ENCODE results near the gene IGF1R.
A peak's percentile ranks its signal among the peaks of the same experiment; 100 is the strongest.

Gene IGF1R

DNA sequence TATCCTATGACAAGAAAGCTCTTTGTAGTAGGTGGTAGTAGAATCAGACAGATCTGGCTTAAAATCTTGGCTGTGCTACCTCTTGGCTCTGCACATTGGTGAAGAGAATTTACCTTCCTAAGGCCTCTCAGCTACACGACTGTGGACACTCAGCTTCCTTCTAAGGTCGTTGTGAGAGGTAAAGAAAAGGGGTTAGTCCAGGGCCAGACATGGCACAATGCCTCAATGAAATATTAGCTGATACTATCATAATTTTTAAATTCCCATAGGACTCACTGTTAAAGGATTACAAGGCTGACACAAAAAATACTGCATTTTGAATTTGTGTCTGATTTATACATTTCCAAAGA, 80.4 kb downstream of the IGF1R start:
- peak; percentile 19 for DNase-seq

- no peak for DNase-seq
Observed at GRCh38 chr15:98729446-98730042, 81.2 kb downstream of the IGF1R start.

GRCh38 chr15:98730860-98731711, 82.7 kb downstream of the IGF1R start:
- peak; percentile 69 for DNase-seq

- no peak for DNase-seq
Observed at GRCh38 chr15:98731712-98732450, 83.5 kb downstream of the IGF1R start.

DNA sequence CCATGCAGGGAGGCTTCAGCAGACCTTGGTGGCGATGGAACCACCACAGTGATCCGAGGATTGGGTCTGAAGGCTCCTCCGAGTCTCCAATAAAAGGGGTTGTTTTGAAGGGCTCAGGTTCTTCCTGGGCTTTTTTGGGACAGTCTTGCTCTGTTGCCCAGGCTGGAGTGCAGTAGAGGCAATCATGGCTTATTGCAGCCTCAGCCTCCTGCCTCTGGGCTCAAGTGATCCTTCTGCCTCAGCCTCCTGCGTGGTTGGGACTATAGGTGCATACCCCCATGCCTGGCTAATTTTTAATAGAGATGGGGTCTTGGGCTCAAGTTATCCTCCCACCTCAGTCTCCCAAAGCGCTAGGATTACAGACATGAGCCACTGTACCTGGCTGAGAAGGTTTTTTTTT, 84.8 kb downstream of the IGF1R start:
- DNase-seq = no peak

GRCh38 chr15:98734466-98735199, 86.3 kb downstream of the IGF1R start:
- DNase-seq = peak; percentile 26

GRCh38 chr15:98735304-98735703, 87.0 kb downstream of the IGF1R start:
- DNase-seq = no peak

DNA sequence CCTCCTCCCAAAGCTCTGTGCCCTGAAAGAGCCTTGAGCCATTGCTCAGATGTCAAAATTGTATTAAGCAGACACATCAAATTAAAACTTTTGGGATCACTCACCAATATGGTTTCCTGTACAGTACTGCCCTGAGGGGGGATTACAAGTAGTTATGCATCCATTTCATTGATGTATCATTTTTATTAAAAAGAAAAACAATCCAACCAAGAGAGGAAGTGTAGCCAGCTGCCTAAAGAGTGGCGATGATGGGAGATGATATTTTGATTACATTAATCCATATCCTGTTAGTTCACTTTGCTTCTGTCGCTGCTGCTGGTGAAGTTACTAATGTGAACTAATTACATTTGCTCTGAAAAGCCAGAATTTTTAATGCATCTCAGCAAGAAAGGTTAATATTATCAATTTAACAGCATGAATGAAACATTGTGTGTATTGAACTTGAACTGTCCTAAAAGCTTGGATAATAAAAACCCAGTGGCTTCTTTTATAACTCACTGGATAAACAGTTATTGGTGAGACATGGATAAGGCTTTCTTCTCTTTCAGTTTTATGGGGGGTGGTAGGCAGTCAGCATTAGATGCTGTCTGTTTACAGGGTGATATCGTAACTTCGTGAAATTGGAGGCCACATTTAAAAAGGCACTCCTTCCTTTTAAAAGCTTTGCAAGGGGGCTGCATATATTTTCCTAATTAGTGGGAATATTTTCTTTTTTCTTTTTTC, 87.7 kb downstream of the IGF1R start:
- no peak for DNase-seq

GRCh38 chr15:98737159-98737558, 88.8 kb downstream of the IGF1R start:
- DNase-seq = no peak

DNA sequence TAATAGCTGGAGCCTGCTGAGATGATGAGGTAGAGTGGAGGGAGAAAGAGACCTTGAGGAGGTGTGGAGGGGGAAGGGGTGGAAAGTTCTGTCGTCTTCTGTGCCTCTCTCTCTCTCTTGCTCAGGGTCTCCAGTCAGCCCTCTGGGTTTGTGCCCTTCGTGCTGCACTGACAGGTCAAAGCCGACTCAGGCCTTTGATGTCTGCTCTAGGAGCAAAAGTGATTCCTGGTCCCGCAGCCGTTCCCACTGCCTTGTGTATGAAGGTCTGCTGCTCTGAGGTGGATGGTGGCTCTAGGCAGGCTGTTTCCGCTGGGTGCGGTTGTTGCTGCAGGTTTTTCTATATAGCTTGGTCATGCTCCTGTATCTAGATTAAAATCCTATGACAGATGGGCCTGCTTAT, 89.4 kb downstream of the IGF1R start:
- DNase-seq = no peak

DNA sequence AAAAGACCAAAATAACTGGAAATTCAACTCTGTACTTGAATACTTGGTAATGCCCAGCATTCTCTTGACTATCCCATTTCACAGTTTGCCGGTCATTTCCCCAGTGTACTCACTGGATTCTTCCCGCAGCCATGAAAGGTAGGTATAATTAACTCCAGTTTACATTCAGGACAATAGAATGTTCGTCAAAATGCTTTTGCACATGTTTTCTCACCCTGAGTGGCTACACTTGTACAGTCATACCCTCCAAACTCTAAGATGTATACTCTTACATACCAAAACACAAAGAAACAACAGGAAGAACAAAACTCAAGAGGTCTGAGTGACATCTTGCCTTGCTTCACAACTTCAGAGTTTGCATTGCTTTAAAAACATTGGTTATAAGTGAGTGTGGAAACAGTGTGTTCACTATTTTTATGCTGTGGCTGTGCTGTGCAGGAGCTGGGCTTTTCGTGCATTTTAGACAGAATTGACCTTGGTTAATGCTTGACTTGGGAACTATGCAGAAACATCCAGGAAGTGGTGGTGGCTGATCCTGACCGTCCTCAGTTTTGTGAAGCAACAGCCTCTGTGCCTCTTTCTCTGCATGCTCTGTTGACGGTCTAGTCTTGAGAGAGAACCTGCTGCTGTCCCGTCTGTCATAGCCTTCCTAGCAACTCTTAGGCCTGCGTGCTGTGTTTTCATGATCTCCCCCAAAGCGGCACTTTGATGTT, 90.5 kb downstream of the IGF1R start:
- DNase-seq = peak; percentile 39

DNA sequence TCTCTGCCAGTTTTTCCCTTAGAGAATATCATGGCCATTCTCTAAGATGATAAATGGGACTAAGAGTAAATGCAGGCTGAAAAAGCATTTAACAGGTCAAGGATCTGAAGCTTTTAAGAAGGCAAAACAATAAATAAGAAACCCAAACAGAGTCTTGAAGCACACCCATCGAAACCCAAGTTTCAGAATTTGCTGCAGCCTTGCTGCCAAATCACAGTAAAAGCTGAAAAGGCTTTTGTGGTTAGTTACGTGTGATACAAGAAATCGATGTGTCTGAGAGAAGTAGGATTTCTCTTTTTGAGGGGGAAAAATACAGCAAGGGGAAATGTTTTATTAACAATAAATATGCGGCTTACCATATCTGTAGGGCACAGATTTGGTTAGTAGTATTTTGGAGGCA, 92.0 kb downstream of the IGF1R start:
- DNase-seq = no peak

- DNase-seq = no peak
Observed at GRCh38 chr15:98740963-98741362, 92.6 kb downstream of the IGF1R start.

DNA sequence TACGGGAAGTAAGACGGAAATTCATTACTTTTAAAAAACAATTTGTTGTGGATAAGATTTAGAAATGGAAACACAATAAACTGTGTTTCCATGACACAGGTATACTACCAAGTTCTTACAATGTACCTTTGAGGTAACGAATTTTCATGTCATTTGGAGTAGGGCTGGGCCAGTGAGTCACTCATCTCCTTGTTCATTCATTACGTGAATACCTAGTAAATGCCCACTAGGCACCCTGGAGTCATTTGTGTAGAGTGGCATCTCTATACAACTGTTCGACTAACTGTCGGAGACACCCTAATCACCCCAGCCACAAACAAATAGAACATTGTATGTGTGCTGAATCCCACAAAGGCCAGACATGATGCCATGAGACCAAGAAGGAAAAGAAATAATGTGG, 94.8 kb downstream of the IGF1R start:
- no peak for DNase-seq

- no peak for DNase-seq
Observed at GRCh38 chr15:98744506-98744905, 96.2 kb downstream of the IGF1R start.

DNA sequence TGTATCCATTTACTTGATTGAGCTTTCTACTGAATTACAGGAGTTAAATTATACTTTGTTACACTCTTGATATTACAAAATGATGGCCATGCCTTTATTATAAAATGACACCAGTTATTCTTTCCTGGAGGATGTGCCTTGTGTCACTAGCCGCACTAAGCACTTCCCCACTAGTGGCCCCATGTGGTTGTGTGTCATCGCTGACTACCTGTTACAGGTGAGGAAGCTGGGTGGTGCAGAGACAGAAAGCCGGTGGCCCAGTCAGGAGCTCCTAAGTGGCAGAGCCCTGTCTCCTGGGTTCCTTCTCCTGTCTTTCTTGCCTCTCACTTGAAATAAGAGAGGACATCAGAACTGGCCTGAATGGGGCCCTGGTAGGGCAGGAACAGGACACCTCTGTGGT, 96.8 kb downstream of the IGF1R start:
- no peak for DNase-seq

- no peak for DNase-seq
Observed at GRCh38 chr15:98745650-98746374, 97.5 kb downstream of the IGF1R start.

DNA sequence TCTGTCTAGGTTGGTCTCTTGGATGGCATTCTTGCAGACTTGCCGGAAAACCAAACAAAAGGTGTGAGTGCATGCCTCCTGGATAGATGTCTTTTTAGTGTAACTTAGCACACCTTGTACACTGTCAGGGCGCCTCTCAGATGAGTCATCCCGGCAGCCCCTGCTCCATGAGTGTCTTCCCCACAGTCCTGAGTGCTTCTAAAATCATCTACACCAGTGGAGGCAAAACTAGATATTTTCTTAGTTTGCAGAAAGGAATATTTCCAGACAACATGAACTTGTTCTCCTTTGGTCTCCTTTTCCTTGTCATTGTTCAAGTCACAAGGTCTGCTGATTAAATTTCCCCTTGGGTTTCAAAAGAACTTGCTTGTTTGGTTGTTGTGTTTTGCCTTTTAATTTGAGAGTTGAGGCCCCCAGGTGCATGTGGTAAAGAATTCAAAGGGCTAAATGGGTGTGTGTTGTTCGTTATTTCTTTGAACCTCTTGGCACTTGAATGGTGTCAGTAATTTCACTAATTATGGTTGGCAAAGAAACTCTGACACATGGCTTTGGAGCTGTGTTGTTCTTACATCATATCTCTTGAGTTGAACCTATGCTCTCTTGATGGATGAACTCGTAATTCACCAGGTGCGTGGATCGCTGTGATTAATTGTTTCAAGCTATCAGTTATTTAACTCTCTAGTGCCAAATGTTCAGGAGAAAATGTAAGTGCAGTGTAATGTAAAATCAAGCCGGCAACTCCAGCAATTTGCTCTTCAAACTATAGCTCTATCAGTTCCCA, 98.2 kb downstream of the IGF1R start:
- no peak for DNase-seq

- DNase-seq = no peak
Observed at GRCh38 chr15:98751767-98752166, 103.4 kb downstream of the IGF1R start.
